Embryonic facial prominence (tissue), 1 donor: Measurements from ENCODE around the gene BCKDHB.
"Not testable (repeated sequence)": the region's sequence is repeated elsewhere in the genome, so short reads cannot be mapped to it uniquely, and the experiment has no call there.

Source experiments
- DNase-seq: peaks from one replicate; pipeline ENCODE4 v3.0.0-alpha.2; 2016; ENCODE audit errors: extremely low spot score

Gene BCKDHB

GRCh38 chr6:80259118-80259517 lies 152.6 kb downstream of the BCKDHB start:
- DNase-seq, result no peak

GRCh38 chr6:80263585-80263984 lies 157.1 kb downstream of the BCKDHB start:
- DNase-seq, result no peak

- DNase-seq, result no peak
These were observed 162.6 kb downstream of the BCKDHB start for GRCh38 chr6:80268865-80269730.

GRCh38 chr6:80271074-80271473 lies 164.6 kb downstream of the BCKDHB start:
- DNase-seq, result no peak

GRCh38 chr6:80272988-80273387 lies 166.5 kb downstream of the BCKDHB start:
- DNase-seq, result no peak

- no peak for DNase-seq
These were observed 170.4 kb downstream of the BCKDHB start for GRCh38 chr6:80276861-80277260.

GRCh38 chr6:80277501-80277900 lies 171.0 kb downstream of the BCKDHB start:
- no peak for DNase-seq

- no peak for DNase-seq
These were observed 174.0 kb downstream of the BCKDHB start for GRCh38 chr6:80280262-80281010.

- DNase-seq, result no peak
These were observed 176.6 kb downstream of the BCKDHB start for GRCh38 chr6:80282913-80283554.

GRCh38 chr6:80287112-80287511 lies 180.6 kb downstream of the BCKDHB start:
- DNase-seq, result no peak

GRCh38 chr6:80287607-80288006 lies 181.1 kb downstream of the BCKDHB start:
- no peak for DNase-seq

GRCh38 chr6:80289727-80290126 lies 183.3 kb downstream of the BCKDHB start:
- DNase-seq, result no peak

- DNase-seq, result not testable (repeated sequence)
These were observed 188.1 kb downstream of the BCKDHB start for GRCh38 chr6:80294531-80294930.

GRCh38 chr6:80302716-80303115 lies 196.2 kb downstream of the BCKDHB start:
- DNase-seq, result no peak

- DNase-seq, result no peak
These were observed 197.5 kb downstream of the BCKDHB start for GRCh38 chr6:80304014-80304413.

GRCh38 chr6:80314531-80314930 lies 208.1 kb downstream of the BCKDHB start:
- DNase-seq, result no peak

GRCh38 chr6:80316686-80317231 lies 210.3 kb downstream of the BCKDHB start:
- no peak for DNase-seq

GRCh38 chr6:80319196-80319595 lies 212.7 kb downstream of the BCKDHB start:
- DNase-seq, result no peak

GRCh38 chr6:80321011-80321410 lies 214.5 kb downstream of the BCKDHB start:
- DNase-seq, result no peak

- DNase-seq, result no peak
These were observed 219.3 kb downstream of the BCKDHB start for GRCh38 chr6:80325742-80326141.

GRCh38 chr6:80328652-80329051 lies 222.2 kb downstream of the BCKDHB start:
- DNase-seq, result no peak

- DNase-seq, result no peak
These were observed 223.0 kb downstream of the BCKDHB start for GRCh38 chr6:80329496-80329895.
